GM12891 (cell line): ENCODE data around the gene ADAMTS17.

ENCODE experiments used
- POLR2A ChIP-seq: IDR thresholded peaks from 2 replicates; pipeline ENCODE4 v1.6.1; 2011; ENCODE audit warnings: low read depth, low read length, control low read depth
- POLR2AphosphoS5 ChIP-seq: IDR thresholded peaks from 2 replicates; pipeline ENCODE4 v1.6.1; 2011; ENCODE audit warnings: low read depth, low read length, control low read depth
- SPI1 ChIP-seq: IDR thresholded peaks from 2 replicates; pipeline ENCODE4 v1.6.1; 2011; ENCODE audit warnings: low read depth, low read length, control low read depth

DNA sequence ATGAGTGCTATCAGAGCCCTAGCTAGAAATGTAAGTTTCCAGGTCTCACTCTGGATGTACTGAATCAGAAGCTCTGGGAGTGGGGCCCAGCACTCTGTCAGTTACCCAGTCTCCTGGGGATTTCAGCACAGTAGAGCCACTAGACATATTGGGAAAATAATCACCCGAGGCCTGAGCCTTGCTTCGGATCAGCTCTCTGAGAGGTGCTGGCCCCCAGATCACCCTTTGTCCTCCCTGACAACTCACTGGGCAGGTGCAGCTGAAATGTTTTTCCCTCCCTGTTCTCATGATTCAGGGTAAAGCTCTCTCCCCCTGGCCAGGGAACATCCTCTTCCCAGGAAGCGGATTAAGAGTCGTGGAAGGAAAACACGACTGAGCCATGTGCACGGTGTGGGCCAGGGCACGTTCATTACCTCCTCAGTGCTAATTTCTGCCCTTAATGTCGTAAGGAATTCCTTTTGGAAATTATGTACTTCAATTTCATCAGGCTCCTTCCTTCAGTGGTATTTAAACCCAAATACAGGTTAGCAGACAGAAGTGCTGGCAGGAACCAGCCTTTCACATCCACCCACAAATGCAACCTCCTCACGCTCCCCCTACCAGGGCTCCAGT lies 311.8 kb downstream of the ADAMTS17 start:
- TF ChIP-seq POLR2A: no peak
- no peak for TF ChIP-seq POLR2AphosphoS5
- TF ChIP-seq SPI1: no peak
